Activated naive CD8-positive, alpha-beta T cell treated with anti-CD3 and anti-CD28 coated beads, Interleukin-2, amount 10 ng/mL, durations not matched to agents 7 days and 5 days (primary cell): ENCODE data around the gene CD9. TPM values are rescaled to one million over a fixed set of nuclear protein-coding genes. Genes with fewer than 3 reads are reported as not detected.
"Not testable (repeated sequence)": the region's sequence is repeated elsewhere in the genome, so short reads cannot be mapped to it uniquely, and the experiment has no call there.

Source experiments
- ATAC-seq: fragments of 150-1000 bp; cut with Tn5 transposase; one replicate; pipeline ENCODE4 v1.10.0; 2021; ENCODE audit warnings: low read depth, moderate library complexity
- POLR2A ChIA-PET: fragments of 350-600 bp; sonication (Branson Sonifier 250); formaldehyde crosslinking; loops from one replicate; lab custom pipeline; 2021; ENCODE audit warnings: antibody characterized with exemption; lab: Charles Lee
- DNase-seq: peaks from one replicate; pipeline ENCODE4 v3.0.0; 2021
- H3K27ac Mint-ChIP-seq: one replicate; pipeline ENCODE4 v1.8.0; 2022; ENCODE audit warnings: mild to moderate bottlenecking, mixed read lengths
- H3K27me3 Mint-ChIP-seq: one replicate; pipeline ENCODE4 v1.8.0; 2022; ENCODE audit warnings: mild to moderate bottlenecking, moderate library complexity, mixed read lengths
- H3K36me3 Mint-ChIP-seq: one replicate; pipeline ENCODE4 v1.8.0; 2021; ENCODE audit warnings: mild to moderate bottlenecking, mixed read lengths
- H3K4me1 Mint-ChIP-seq: one replicate; pipeline ENCODE4 v1.8.0; 2021; ENCODE audit warnings: mixed read lengths
- H3K4me3 Mint-ChIP-seq: one replicate; pipeline ENCODE4 v1.8.0; 2022; ENCODE audit warnings: mild to moderate bottlenecking, moderate library complexity, mixed read lengths
- H3K9me3 Mint-ChIP-seq: one replicate; pipeline ENCODE4 v1.8.0; 2021; ENCODE audit warnings: mixed read lengths
- total RNA-seq, 2 experiments: library from RNA; stranded (reverse); gene quantifications; one replicate each; pipeline ENCODE4 v1.2.3, GENCODE V29; 2021

Gene CD9
- total RNA-seq, 2 experiments from 2014 or later: 8.8 to 14.0 TPM

GRCh38 chr12:6209428-6209827, 9.2 kb downstream of the CD9 start:
- peaks cover 10% of the 10 kb centered on the region for H3K4me1 Mint-ChIP-seq
- not testable (repeated sequence) for H3K27me3 Mint-ChIP-seq, DNase-seq, H3K27ac Mint-ChIP-seq, ATAC-seq, H3K4me3 Mint-ChIP-seq, H3K9me3 Mint-ChIP-seq, H3K36me3 Mint-ChIP-seq
- POLR2A ChIA-PET: interaction anchor here (1.0 to 1.1 kb wide), 2 partner anchors 9 to 21 kb away, joined by 3 read pairs; partner anchors contain the start of gene CD9

GRCh38 chr12:6211421-6211869, 11.2 kb downstream of the CD9 start:
- no peaks in the 10 kb centered on the region for H3K36me3 Mint-ChIP-seq
- H3K9me3 Mint-ChIP-seq: no peaks in the 10 kb centered on the region
- no peak for ATAC-seq
- peaks cover 5% of the 10 kb centered on the region for H3K4me1 Mint-ChIP-seq
- DNase-seq: no peak
- no peak overlapping the region for H3K27ac Mint-ChIP-seq
- H3K4me3 Mint-ChIP-seq: no peak overlapping the region
- no peaks in the 10 kb centered on the region for H3K27me3 Mint-ChIP-seq
- POLR2A ChIA-PET: no interaction called here

DNA sequence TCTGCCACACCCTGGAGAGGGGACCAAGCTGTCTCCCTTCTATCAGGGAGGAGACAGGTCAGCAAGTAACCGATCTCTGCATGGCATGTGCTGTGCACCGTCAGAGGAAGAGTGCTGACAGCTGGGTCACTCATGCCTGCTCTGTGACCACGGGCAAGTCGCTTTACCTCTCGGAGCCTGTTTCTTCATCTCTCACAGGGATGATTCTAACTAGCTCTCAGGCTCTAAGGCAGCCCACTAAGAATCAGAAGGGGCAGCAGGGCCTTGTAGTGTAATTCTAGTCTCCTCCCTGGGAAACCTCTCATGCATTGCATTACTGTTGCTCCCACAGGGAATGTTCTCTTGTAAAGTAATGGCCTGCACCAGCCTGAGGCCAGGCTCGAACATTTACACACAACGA, 11.9 kb downstream of the CD9 start:
- no peak overlapping the region for H3K27ac Mint-ChIP-seq
- no peak for DNase-seq
- POLR2A ChIA-PET: no interaction called here
- ATAC-seq: no peak
- H3K4me1 Mint-ChIP-seq: peaks cover 5% of the 10 kb centered on the region
- no peak overlapping the region for H3K4me3 Mint-ChIP-seq
- H3K9me3 Mint-ChIP-seq: no peaks in the 10 kb centered on the region
- H3K27me3 Mint-ChIP-seq: no peaks in the 10 kb centered on the region
- H3K36me3 Mint-ChIP-seq: no peaks in the 10 kb centered on the region

- ATAC-seq: no peak
- H3K27me3 Mint-ChIP-seq: no peaks in the 10 kb centered on the region
- peaks cover 16% of the 10 kb centered on the region for H3K4me1 Mint-ChIP-seq
- H3K4me3 Mint-ChIP-seq: no peak overlapping the region
- H3K9me3 Mint-ChIP-seq: no peaks in the 10 kb centered on the region
- POLR2A ChIA-PET: no interaction called here
- no peaks in the 10 kb centered on the region for H3K36me3 Mint-ChIP-seq
- DNase-seq: no peak
- no peak overlapping the region for H3K27ac Mint-ChIP-seq
These were observed 13.8 kb downstream of the CD9 start for GRCh38 chr12:6213969-6214368.

DNA sequence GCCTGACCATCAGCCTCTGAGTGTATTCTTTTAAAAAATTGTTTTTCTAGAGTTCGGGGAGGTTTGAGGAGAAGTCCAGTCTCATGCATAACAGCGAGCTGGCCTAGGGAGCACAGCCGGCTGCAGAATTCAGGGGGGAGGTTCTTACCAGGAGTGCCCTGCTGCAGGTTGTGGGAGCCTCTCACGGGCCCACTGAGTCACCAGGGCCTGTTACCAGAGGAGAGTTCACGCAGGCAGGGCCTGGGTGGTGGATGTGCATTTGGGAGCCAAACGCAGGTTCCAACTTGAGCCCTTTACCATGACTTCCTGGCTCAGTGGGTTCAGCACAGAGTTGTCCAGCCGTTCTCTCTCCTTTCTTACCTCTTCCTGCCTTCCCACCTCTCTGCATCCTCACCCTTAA, 14.4 kb downstream of the CD9 start:
- peaks cover 16% of the 10 kb centered on the region for H3K4me1 Mint-ChIP-seq
- ATAC-seq (no peak), DNase-seq (no peak)
- no peaks in the 10 kb centered on the region for H3K27me3 Mint-ChIP-seq
- no peaks in the 10 kb centered on the region for H3K9me3 Mint-ChIP-seq
- POLR2A ChIA-PET: no interaction called here
- H3K27ac Mint-ChIP-seq: no peak overlapping the region
- H3K36me3 Mint-ChIP-seq: no peaks in the 10 kb centered on the region
- H3K4me3 Mint-ChIP-seq: no peak overlapping the region

DNA sequence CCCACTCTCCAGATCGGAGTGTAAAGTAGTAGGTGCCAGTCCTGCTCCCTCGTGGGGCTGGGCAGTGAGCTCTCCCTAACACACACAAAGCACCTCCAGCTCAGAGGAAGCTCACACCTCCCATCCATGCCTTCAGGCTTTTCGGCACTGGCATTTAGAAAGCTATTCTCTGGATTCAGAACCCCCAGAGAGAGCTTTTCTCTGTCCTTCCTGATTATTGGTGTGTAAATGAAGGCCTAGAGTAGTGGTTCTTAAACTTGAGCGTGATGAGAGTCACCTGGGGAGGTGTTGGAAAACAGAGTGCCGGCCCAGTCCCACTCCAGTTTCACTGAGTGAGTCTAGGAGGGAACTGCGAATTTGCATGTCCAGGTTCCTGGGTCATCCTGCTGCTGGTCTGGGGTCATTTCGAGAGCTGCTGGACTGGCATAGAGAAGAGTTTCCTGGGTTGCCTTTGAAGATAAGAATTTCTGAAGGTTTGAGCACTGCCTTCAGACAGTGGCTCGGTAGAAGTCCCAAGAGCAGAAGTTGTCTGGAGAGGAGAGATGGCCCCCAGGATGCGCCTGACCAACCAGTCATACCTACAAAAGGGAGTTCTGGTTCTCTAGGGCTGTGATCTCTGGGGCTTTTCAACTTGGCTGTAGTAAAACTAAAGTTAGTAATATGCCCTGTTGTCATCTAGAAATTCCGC, 15.1 kb downstream of the CD9 start:
- Mint-ChIP-seq H3K4me1 (peaks cover 17% of the 10 kb centered on the region), H3K27ac (no peak overlapping the region), H3K4me3 (no peak overlapping the region), H3K27me3 (no peaks in the 10 kb centered on the region), H3K9me3 (no peaks in the 10 kb centered on the region), H3K36me3 (no peaks in the 10 kb centered on the region)
- POLR2A ChIA-PET: no interaction called here
- DNase-seq (no peak), ATAC-seq (no peak)

GRCh38 chr12:6215932-6216494, 15.8 kb downstream of the CD9 start:
- no peak overlapping the region for H3K27ac Mint-ChIP-seq
- H3K4me1 Mint-ChIP-seq: peaks cover 17% of the 10 kb centered on the region
- no peaks in the 10 kb centered on the region for H3K27me3 Mint-ChIP-seq
- H3K36me3 Mint-ChIP-seq: no peaks in the 10 kb centered on the region
- no peak for DNase-seq
- no peaks in the 10 kb centered on the region for H3K9me3 Mint-ChIP-seq
- POLR2A ChIA-PET: no interaction called here
- ATAC-seq: no peak
- no peak overlapping the region for H3K4me3 Mint-ChIP-seq

- Mint-ChIP-seq H3K36me3 (no peaks in the 10 kb centered on the region), H3K9me3 (no peaks in the 10 kb centered on the region), H3K27ac (no peak overlapping the region), H3K4me3 (no peak overlapping the region), H3K27me3 (no peaks in the 10 kb centered on the region), H3K4me1 (peaks cover 17% of the 10 kb centered on the region)
- ATAC-seq (no peak), DNase-seq (no peak)
- POLR2A ChIA-PET: interaction anchor here (0.9 kb wide), 1 partner anchor 13 kb away, joined by 4 read pairs; no protein-coding TSS in a partner anchor
These were observed 16.4 kb downstream of the CD9 start for GRCh38 chr12:6216581-6216980.

- DNase-seq (no peak), ATAC-seq (no peak)
- no peaks in the 10 kb centered on the region for H3K27me3 Mint-ChIP-seq
- H3K4me1 Mint-ChIP-seq: peaks cover 17% of the 10 kb centered on the region
- no peaks in the 10 kb centered on the region for H3K36me3 Mint-ChIP-seq
- H3K4me3 Mint-ChIP-seq: peak overlapping the region; percentile 25
- peak overlapping the region; percentile 13 for H3K27ac Mint-ChIP-seq
- H3K9me3 Mint-ChIP-seq: no peaks in the 10 kb centered on the region
- POLR2A ChIA-PET: no interaction called here
These were observed 18.2 kb downstream of the CD9 start for GRCh38 chr12:6218347-6218925.

- no peak overlapping the region for H3K4me3 Mint-ChIP-seq
- POLR2A ChIA-PET: no interaction called here
- DNase-seq (no peak), ATAC-seq (no peak)
- H3K36me3 Mint-ChIP-seq: no peaks in the 10 kb centered on the region
- H3K27me3 Mint-ChIP-seq: no peaks in the 10 kb centered on the region
- no peaks in the 10 kb centered on the region for H3K9me3 Mint-ChIP-seq
- no peak overlapping the region for H3K27ac Mint-ChIP-seq
- H3K4me1 Mint-ChIP-seq: peaks cover 17% of the 10 kb centered on the region
These were observed 19.8 kb downstream of the CD9 start for GRCh38 chr12:6219980-6220379.

DNA sequence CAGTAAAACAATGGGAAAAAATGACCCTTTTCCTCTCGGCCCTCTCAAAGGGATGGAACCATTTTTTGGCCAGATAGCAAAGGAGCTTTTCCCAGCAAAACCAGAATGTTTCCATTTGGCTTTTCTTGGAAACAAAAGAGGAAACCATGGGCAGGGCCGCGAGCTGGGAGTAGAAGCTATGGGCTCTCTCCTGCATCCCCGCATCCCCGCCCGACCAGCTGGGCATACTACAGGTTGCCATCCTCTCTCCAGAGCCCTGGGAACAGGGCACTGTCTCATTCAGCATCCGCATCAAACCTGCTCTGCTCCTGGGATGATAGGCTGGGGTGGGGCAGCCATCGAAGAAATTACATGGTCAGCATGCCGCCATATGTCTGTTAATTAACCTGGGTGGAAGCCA, 20.9 kb downstream of the CD9 start:
- no peak overlapping the region for H3K4me3 Mint-ChIP-seq
- POLR2A ChIA-PET: no interaction called here
- H3K27ac Mint-ChIP-seq: no peak overlapping the region
- ATAC-seq (no peak), DNase-seq (no peak)
- H3K9me3 Mint-ChIP-seq: no peaks in the 10 kb centered on the region
- H3K36me3 Mint-ChIP-seq: no peaks in the 10 kb centered on the region
- H3K27me3 Mint-ChIP-seq: no peaks in the 10 kb centered on the region
- H3K4me1 Mint-ChIP-seq: peaks cover 15% of the 10 kb centered on the region

DNA sequence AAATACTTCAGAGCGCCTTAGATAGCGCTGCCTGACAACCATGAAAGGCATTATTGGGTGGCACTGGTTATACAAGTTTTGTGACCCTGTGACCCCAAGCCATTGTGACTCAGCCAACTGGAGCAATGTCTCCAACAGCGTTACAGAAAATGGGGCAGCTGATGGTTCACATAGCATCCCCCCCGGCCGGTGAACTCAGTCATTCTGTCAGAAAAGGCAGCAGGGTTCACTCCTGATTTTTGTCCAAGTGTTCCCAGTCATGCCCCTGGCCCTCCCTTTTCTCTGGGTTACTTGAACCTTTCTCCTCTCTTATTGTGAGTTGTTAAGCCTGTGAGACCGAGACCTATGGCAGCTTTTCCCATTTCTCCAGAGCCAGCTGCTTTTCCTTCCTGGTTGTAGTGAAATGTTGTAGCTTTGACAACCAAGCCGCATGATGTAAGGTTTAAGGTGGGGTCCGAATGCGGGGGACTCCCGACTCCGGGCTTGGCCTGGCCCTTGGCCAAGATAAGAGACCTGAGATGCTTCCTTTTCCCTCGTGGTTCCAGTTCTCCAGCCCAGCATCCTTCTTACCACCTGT, 22.0 kb downstream of the CD9 start:
- H3K36me3 Mint-ChIP-seq: no peaks in the 10 kb centered on the region
- H3K4me3 Mint-ChIP-seq: no peak overlapping the region
- no peaks in the 10 kb centered on the region for H3K27me3 Mint-ChIP-seq
- DNase-seq: no peak
- no peak overlapping the region for H3K27ac Mint-ChIP-seq
- H3K4me1 Mint-ChIP-seq: peaks cover 13% of the 10 kb centered on the region
- no peaks in the 10 kb centered on the region for H3K9me3 Mint-ChIP-seq
- no peak for ATAC-seq
- POLR2A ChIA-PET: interaction anchor here (0.6 to 0.7 kb wide), 2 partner anchors 8 to 622 kb away, joined by 3 read pairs; no protein-coding TSS in a partner anchor

DNA sequence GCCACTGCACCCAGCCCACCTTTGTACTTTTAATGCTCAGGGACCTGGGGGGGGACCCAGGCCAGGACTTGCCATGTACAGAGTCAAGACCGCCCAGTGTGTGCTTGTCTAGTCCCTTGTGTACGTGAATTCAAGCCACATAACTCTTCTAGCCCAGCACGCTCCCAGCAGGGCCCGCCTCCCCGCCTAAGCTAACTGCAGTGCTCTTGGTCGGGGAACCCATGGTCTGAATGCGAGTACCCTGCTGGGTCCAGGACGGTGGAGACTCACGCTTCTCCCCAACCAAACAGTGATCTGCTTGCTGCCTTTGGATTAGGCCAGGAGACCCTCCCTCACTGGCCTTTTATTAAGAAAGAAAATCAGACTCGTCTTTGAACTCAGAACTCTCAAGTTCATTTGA, 23.3 kb downstream of the CD9 start:
- no peak overlapping the region for H3K4me3 Mint-ChIP-seq
- H3K9me3 Mint-ChIP-seq: no peaks in the 10 kb centered on the region
- no peaks in the 10 kb centered on the region for H3K27me3 Mint-ChIP-seq
- peaks cover 6% of the 10 kb centered on the region for H3K4me1 Mint-ChIP-seq
- no peaks in the 10 kb centered on the region for H3K36me3 Mint-ChIP-seq
- POLR2A ChIA-PET: no interaction called here
- no peak for DNase-seq
- H3K27ac Mint-ChIP-seq: no peak overlapping the region
- ATAC-seq: no peak

- no peaks in the 10 kb centered on the region for H3K27me3 Mint-ChIP-seq
- peaks cover 3% of the 10 kb centered on the region for H3K4me1 Mint-ChIP-seq
- no peak overlapping the region for H3K4me3 Mint-ChIP-seq
- no peak for DNase-seq
- ATAC-seq: no peak
- POLR2A ChIA-PET: no interaction called here
- H3K27ac Mint-ChIP-seq: no peak overlapping the region
- H3K9me3 Mint-ChIP-seq: no peaks in the 10 kb centered on the region
- no peaks in the 10 kb centered on the region for H3K36me3 Mint-ChIP-seq
These were observed 24.4 kb downstream of the CD9 start for GRCh38 chr12:6224550-6224949.
